SK-N-SH (cell line): ENCODE measurements around the gene TPO. TPM values are rescaled to one million over a fixed set of nuclear protein-coding genes. Genes with fewer than 3 reads are reported as not detected.

ENCODE experiments used
- CTCF ChIA-PET: fragments of 300-600, 350-600 bp; formaldehyde crosslinking; extraction: SDS; loops from one replicate; lab custom pipeline; 2021; lab: Yijun Ruan, JAX
- POLR2A ChIA-PET: fragments of 350-600 bp; sonication (Branson Sonifier 250); formaldehyde crosslinking; extraction: SDS; loops from one replicate; lab custom pipeline; 2020; ENCODE audit warnings: antibody characterized with exemption, inconsistent platforms; lab: Yijun Ruan, JAX
- DNase-seq: peaks from one replicate; pipeline ENCODE4 v3.0.0; 2012
- H2AFZ ChIP-seq: fragments of 200-600 bp; sonication (generic); 2 replicates; pipeline ENCODE4 v1.8.1; 2016; ENCODE audit warnings: antibody characterized with exemption, mild to moderate bottlenecking, low read depth
- H3F3A ChIP-seq: fragments of 200-600 bp; sonication (generic); replicated peaks from 2 replicates; pipeline ENCODE3; 2016; ENCODE audit warnings: antibody characterized with exemption, mild to moderate bottlenecking; ENCODE audit not compliant: insufficient read depth
- H3K27ac ChIP-seq, 2 experiments: fragments of 200-500 bp in 1 of 2; fragments of 200-600 bp in 1 of 2; sonication (Bioruptor generic) in 1 of 2; sonication (generic), shearing (Covaris generic) in 1 of 2; 2 replicates each; pipeline versions ENCODE4 v1.5.1 to v1.6.1; 2014 to 2016; ENCODE audit warnings: low read depth in 2 of 2, inconsistent platforms in 1 of 2, low read length in 1 of 2, mild to moderate bottlenecking in 1 of 2, mixed read lengths in 1 of 2
- H3K27me3 ChIP-seq: fragments of 200-600 bp; sonication (generic), shearing (Covaris generic); 2 replicates; pipeline ENCODE4 v1.6.1; 2016; ENCODE audit warnings: mixed run types; ENCODE audit not compliant: insufficient read depth
- H3K36me3 ChIP-seq, 2 experiments: fragments of 200-500 bp in 1 of 2; fragments of 200-600 bp in 1 of 2; sonication (Bioruptor generic) in 1 of 2; sonication (generic) in 1 of 2; replicated peaks in 1 of 2; 2 replicates each; pipeline versions ENCODE3 to v1.5.1; 2014 to 2016; ENCODE audit warnings: low read length in 1 of 2, mild to moderate bottlenecking in 1 of 2; ENCODE audit not compliant: insufficient read depth in 2 of 2, control insufficient read depth in 1 of 2
- H3K4me1 ChIP-seq, 2 experiments: fragments of 200-500 bp in 1 of 2; fragments of 200-600 bp in 1 of 2; sonication (Bioruptor generic) in 1 of 2; sonication (generic), shearing (Covaris generic) in 1 of 2; 2 replicates each; pipeline versions ENCODE4 v1.5.1 to v1.6.1; 2014 to 2016; ENCODE audit warnings: low read depth in 1 of 2, low read length in 1 of 2, mixed run types in 1 of 2; ENCODE audit not compliant: insufficient read depth in 2 of 2, control insufficient read depth in 1 of 2
- H3K4me2 ChIP-seq: fragments of 200-600 bp; sonication (generic), shearing (Covaris generic); 2 replicates; pipeline ENCODE4 v1.6.1; 2017; ENCODE audit warnings: mixed run types
- H3K4me3 ChIP-seq, 2 experiments: fragments of 200-500 bp in 1 of 2; fragments of 200-600 bp in 1 of 2; sonication (Bioruptor generic) in 1 of 2; sonication (generic), shearing (Covaris generic) in 1 of 2; 2 replicates each; pipeline versions ENCODE4 v1.5.1 to v1.8.1; 2014 to 2016; ENCODE audit warnings: low read depth in 2 of 2, inconsistent platforms in 1 of 2, low read length in 1 of 2, mild to moderate bottlenecking in 1 of 2, mixed read lengths in 1 of 2, moderate library complexity in 1 of 2
- H3K79me2 ChIP-seq: fragments of 200-600 bp; sonication (generic); 2 replicates; pipeline ENCODE4 v1.8.1; 2017; ENCODE audit warnings: mild to moderate bottlenecking; ENCODE audit not compliant: insufficient read depth
- H3K9ac ChIP-seq: fragments of 200-600 bp; sonication (generic); 2 replicates; pipeline ENCODE4 v1.6.1; 2017; ENCODE audit warnings: mixed run types
- H3K9me2 ChIP-seq: fragments of 200-600 bp; sonication (generic); 2 replicates; pipeline ENCODE4 v1.6.1; 2017; ENCODE audit warnings: mixed run types
- H3K9me3 ChIP-seq: fragments of 200-600 bp; sonication (generic); 2 replicates; pipeline ENCODE4 v1.6.1; 2017; ENCODE audit warnings: mixed run types, mild to moderate bottlenecking, moderate library complexity
- H4K20me1 ChIP-seq: fragments of 200-600 bp; sonication (generic); 2 replicates; pipeline ENCODE4 v1.6.1; 2017; ENCODE audit warnings: mild to moderate bottlenecking, mixed run types; ENCODE audit not compliant: insufficient read depth
- ELF1 ChIP-seq: IDR thresholded peaks from 2 replicates; pipeline ENCODE4 v1.4.0; 2012
- FOSL2 ChIP-seq: IDR thresholded peaks from 2 replicates; pipeline ENCODE4 v1.4.0; 2012; ENCODE audit warnings: low read depth, mild to moderate bottlenecking, moderate library complexity, borderline replicate concordance
- FOXJ3 ChIP-seq: sonication (generic); formaldehyde crosslinking; IDR thresholded peaks from 2 replicates; pipeline ENCODE4 v1.5.1; 2020; ENCODE audit warnings: mild to moderate bottlenecking, missing genetic modification reagents
- FOXM1 ChIP-seq: IDR thresholded peaks from 2 replicates; pipeline ENCODE4 v1.4.0; 2012; ENCODE audit warnings: low read depth, mild to moderate bottlenecking
- GATA2 ChIP-seq: sonication (generic); formaldehyde crosslinking; IDR thresholded peaks from 2 replicates; pipeline ENCODE4 v1.5.0; 2020; ENCODE audit warnings: mild to moderate bottlenecking, missing genetic modification reagents
- JUND ChIP-seq: IDR thresholded peaks from 2 replicates; pipeline ENCODE4 v1.4.0; 2012
- MXI1 ChIP-seq: IDR thresholded peaks from 2 replicates; pipeline ENCODE4 v1.6.1; 2012; ENCODE audit warnings: mild to moderate bottlenecking, low read depth, low read length, improper control_type of control experiment
- TAF1 ChIP-seq: IDR thresholded peaks from 2 replicates; pipeline ENCODE4 v1.6.1; 2012; ENCODE audit warnings: low read depth, mild to moderate bottlenecking, low read length, moderate library complexity, borderline replicate concordance
- TEAD4 ChIP-seq: IDR thresholded peaks from 2 replicates; pipeline ENCODE4 v1.4.0; 2012; ENCODE audit warnings: mild to moderate bottlenecking, borderline replicate concordance; ENCODE audit not compliant: insufficient read depth
- USF2 ChIP-seq: fragments of 150-350 bp; IDR thresholded peaks from 2 replicates; pipeline ENCODE4 v1.6.1; 2017; ENCODE audit warnings: antibody characterized with exemption, low read length, low read depth, borderline replicate concordance
- WGBS: methylation state at CpG from one replicate; pipeline ENCODE4 v1.1.6; 2017; ENCODE audit warnings: low lambda C conversion rate; 5-methylcytosine and 5-hydroxymethylcytosine counted together
- polyA plus RNA-seq, 3 experiments: library from polyadenylated mRNA; depleted of rRNA; stranded (reverse); fragments of >200 nt; gene quantifications; 2 replicates each; pipeline ENCODE4 v1.2.3, GENCODE V29; 2012
- TF ChIP-seq, protein P1 (sequence below): IDR thresholded peaks from 2 replicates; pipeline ENCODE4 v1.4.0; 2012; ENCODE audit warnings: low read depth, borderline replicate concordance
- TF ChIP-seq, protein P2 (sequence below): fragments of 200-600 bp; sonication (generic); IDR thresholded peaks from 2 replicates; pipeline ENCODE4 v1.6.1; 2017; ENCODE audit warnings: antibody characterized with exemption, mild to moderate bottlenecking, moderate library complexity
- TF ChIP-seq, protein P3 (sequence below): IDR thresholded peaks from 2 replicates; pipeline ENCODE4 v1.6.1; 2012; ENCODE audit warnings: mild to moderate bottlenecking, low read depth, low read length, moderate library complexity

TPO gene
- polyA plus RNA-seq, 1 of the 3 experiments (the other 2 are of a cell fraction) = not detected

GRCh38 chr2:1484131-1484884 is 71.0 kb downstream of the TPO start:
- 60% methylated on average over 21 of the region's 22 CpGs for WGBS
- Histone ChIP-seq H2AFZ (no peak overlapping the region), H3K4me3 (no peak overlapping the region), H3K4me1 (no peaks in the 10 kb centered on the region), H3K27me3 (no peaks in the 10 kb centered on the region), H3K9ac (no peak overlapping the region), H4K20me1 (no peaks in the 10 kb centered on the region), H3K9me3 (no peaks in the 10 kb centered on the region), H3K36me3 (no peaks in the 10 kb centered on the region), H3K4me2 (no peak overlapping the region), H3K79me2 (no peaks in the 10 kb centered on the region), H3K27ac (no peak overlapping the region), H3F3A (no peaks in the 10 kb centered on the region), H3K9me2 (no peaks in the 10 kb centered on the region)
- TF ChIP-seq FOXM1 = no peak
- no peak for TF ChIP-seq TEAD4
- TF ChIP-seq USF2 = no peak
- TF ChIP-seq ELF1 = no peak
- TF ChIP-seq GATA2 (CRISPR knock-in tag) = no peak
- TF ChIP-seq, protein P1, sequence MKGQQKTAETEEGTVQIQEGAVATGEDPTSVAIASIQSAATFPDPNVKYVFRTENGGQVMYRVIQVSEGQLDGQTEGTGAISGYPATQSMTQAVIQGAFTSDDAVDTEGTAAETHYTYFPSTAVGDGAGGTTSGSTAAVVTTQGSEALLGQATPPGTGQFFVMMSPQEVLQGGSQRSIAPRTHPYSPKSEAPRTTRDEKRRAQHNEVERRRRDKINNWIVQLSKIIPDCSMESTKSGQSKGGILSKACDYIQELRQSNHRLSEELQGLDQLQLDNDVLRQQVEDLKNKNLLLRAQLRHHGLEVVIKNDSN = no peak
- TF ChIP-seq FOSL2 = no peak
- no peak for TF ChIP-seq MXI1
- TF ChIP-seq JUND = no peak
- TF ChIP-seq, protein P2, sequence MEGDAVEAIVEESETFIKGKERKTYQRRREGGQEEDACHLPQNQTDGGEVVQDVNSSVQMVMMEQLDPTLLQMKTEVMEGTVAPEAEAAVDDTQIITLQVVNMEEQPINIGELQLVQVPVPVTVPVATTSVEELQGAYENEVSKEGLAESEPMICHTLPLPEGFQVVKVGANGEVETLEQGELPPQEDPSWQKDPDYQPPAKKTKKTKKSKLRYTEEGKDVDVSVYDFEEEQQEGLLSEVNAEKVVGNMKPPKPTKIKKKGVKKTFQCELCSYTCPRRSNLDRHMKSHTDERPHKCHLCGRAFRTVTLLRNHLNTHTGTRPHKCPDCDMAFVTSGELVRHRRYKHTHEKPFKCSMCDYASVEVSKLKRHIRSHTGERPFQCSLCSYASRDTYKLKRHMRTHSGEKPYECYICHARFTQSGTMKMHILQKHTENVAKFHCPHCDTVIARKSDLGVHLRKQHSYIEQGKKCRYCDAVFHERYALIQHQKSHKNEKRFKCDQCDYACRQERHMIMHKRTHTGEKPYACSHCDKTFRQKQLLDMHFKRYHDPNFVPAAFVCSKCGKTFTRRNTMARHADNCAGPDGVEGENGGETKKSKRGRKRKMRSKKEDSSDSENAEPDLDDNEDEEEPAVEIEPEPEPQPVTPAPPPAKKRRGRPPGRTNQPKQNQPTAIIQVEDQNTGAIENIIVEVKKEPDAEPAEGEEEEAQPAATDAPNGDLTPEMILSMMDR = no peak
- TF ChIP-seq, protein P3, sequence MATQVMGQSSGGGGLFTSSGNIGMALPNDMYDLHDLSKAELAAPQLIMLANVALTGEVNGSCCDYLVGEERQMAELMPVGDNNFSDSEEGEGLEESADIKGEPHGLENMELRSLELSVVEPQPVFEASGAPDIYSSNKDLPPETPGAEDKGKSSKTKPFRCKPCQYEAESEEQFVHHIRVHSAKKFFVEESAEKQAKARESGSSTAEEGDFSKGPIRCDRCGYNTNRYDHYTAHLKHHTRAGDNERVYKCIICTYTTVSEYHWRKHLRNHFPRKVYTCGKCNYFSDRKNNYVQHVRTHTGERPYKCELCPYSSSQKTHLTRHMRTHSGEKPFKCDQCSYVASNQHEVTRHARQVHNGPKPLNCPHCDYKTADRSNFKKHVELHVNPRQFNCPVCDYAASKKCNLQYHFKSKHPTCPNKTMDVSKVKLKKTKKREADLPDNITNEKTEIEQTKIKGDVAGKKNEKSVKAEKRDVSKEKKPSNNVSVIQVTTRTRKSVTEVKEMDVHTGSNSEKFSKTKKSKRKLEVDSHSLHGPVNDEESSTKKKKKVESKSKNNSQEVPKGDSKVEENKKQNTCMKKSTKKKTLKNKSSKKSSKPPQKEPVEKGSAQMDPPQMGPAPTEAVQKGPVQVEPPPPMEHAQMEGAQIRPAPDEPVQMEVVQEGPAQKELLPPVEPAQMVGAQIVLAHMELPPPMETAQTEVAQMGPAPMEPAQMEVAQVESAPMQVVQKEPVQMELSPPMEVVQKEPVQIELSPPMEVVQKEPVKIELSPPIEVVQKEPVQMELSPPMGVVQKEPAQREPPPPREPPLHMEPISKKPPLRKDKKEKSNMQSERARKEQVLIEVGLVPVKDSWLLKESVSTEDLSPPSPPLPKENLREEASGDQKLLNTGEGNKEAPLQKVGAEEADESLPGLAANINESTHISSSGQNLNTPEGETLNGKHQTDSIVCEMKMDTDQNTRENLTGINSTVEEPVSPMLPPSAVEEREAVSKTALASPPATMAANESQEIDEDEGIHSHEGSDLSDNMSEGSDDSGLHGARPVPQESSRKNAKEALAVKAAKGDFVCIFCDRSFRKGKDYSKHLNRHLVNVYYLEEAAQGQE = no peak
- TF ChIP-seq TAF1 = no peak
- TF ChIP-seq FOXJ3 = no peak
- DNase-seq = no peak
- ChIA-PET POLR2A (no interaction called here), CTCF (interaction anchor here (1.5 kb wide), 1 partner anchor 530 kb away, joined by 3 read pairs; no protein-coding TSS in a partner anchor)
